Gastrocnemius medialis (tissue), 4 donors: Measurements from ENCODE around the gene TLDC2. TPM values are rescaled to one million over a fixed set of nuclear protein-coding genes. Genes with fewer than 3 reads are reported as not detected.
"Not testable (repeated sequence)": the region's sequence is repeated elsewhere in the genome, so short reads cannot be mapped to it uniquely, and the experiment has no call there.

Experiments
- ATAC-seq, 2 donors: fragments of 150-250 bp; one replicate each; pipeline ENCODE4 v1.9.1; 2016
- DNase-seq, 2 donors: peaks; one replicate each; pipeline ENCODE4 v3.0.0-alpha.2; 2019
- H3K27ac ChIP-seq, 4 donors: fragments of 200-600 bp; sonication (generic); 1 replicate in 1 of 4; 2 replicates in 3 of 4; pipeline ENCODE4 v1.5.1; 2016 to 2018; ENCODE audit warnings: mild to moderate bottlenecking in 2 of 4, moderate library complexity in 1 of 4
- H3K27me3 ChIP-seq, 3 donors: fragments of 200-600 bp; sonication (generic) in 2 of 3; 1 replicate in 1 of 3; 2 replicates in 2 of 3; pipeline versions ENCODE4 v1.5.1 to v1.6.0; 2016 to 2019; ENCODE audit warnings: mild to moderate bottlenecking in 1 of 3, moderate library complexity in 1 of 3
- H3K36me3 ChIP-seq, 2 donors: fragments of 200-600 bp; sonication (generic) in 1 of 2; one replicate each; pipeline ENCODE4 v1.5.1; 2017 to 2018
- H3K4me1 ChIP-seq, 2 donors: fragments of 200-600 bp; sonication (generic) in 1 of 2; one replicate each; pipeline ENCODE4 v1.5.1; 2016 to 2017; ENCODE audit warnings: mild to moderate bottlenecking in 2 of 2
- H3K4me3 ChIP-seq, 4 donors: fragments of 200-600 bp; sonication (generic) in 3 of 4; 1 replicate in 1 of 4; 2 replicates in 3 of 4; pipeline ENCODE4 v1.5.1; 2016 to 2019; ENCODE audit warnings: mild to moderate bottlenecking in 2 of 4
- H3K9me3 ChIP-seq, 3 donors: fragments of 200-600 bp; sonication (generic) in 2 of 3; 1 replicate in 1 of 3; 2 replicates in 2 of 3; pipeline ENCODE4 v1.5.1; 2016 to 2019
- CTCF ChIP-seq, 5 experiments: fragments of 450-650 bp in 3 of 5; fragments of 200-600 bp in 2 of 5; sonication (generic) in 2 of 5; IDR thresholded peaks in 4 of 5; conservative IDR thresholded peaks in 1 of 5; 1 replicate in 4 of 5; 2 replicates in 1 of 5; pipeline ENCODE4 v1.5.1; 2016 to 2019; ENCODE audit warnings: antibody characterized with exemption in 5 of 5, mild to moderate bottlenecking in 3 of 5, moderate library complexity in 3 of 5
- POLR2A ChIP-seq, 2 donors: fragments of 450-650 bp; IDR thresholded peaks; one replicate each; pipeline ENCODE4 v1.6.1; 2017; ENCODE audit warnings: antibody characterized with exemption in 2 of 2, mild to moderate bottlenecking in 2 of 2, moderate library complexity in 2 of 2
- in situ Hi-C, 4 donors: fragments of 200-750 bp; cut with MboI; loops; one replicate each; pipeline versions ENCODE4 v1.15.0 to v1.8.0; 2017; ENCODE audit warnings: low sequenced_read_pairs in 4 of 4
- intact Hi-C: fragments of 100-400 bp; cut with DNase I; formaldehyde crosslinking; loops from one replicate; pipeline ENCODE4 v1.15.1; 2023; ENCODE audit warnings: low total_unique reads
- total RNA-seq, 4 donors: library from RNA; depleted of rRNA; stranded (reverse); fragments of >200 nt; gene quantifications; one replicate each; pipeline versions ENCODE4 v1.1.0 to v1.2.3, GENCODE V29; 2016

The TLDC2 gene
- total RNA-seq, 4 donors from 2014 or later: not detected

DNA sequence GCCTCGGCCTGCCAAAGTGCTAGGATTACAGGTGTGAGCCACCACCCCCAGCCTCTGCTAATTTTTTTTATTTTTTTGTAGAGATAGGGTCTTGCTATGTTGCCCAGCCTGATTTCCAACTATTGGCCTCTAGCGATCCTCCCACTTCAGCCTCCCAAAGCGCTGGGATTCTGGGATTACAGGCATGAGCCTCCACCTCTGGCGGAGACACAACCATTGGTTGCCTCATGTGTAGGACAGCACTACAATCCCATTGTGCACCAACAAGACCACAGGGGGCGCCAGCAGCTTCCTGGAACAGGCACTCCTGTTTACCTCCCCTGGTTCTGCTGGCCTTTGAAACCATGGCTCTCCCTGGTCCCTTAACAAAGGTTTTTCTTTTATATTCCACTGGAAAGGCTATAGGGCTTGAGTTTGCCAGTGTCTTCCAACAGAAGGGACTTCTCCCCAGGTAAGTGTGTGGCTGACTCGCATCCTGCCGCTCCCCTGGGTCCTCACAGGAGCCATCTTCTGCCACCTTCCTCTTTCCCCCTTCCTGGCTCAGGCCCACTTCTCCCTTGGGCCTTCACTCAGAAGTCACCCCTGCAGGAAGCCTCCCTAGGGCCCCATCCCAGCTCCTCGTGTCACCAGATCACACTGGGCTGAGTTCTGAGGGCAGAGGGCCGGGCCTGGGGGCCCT, 39.2 kb upstream of the TLDC2 start:
- in situ Hi-C loops: no loop called here
- H3K4me3 ChIP-seq: no peak overlapping the region
- H3K4me1 ChIP-seq: peaks cover 26 to 34% of the 10 kb centered on the region in 2 donors
- H3K27me3 ChIP-seq: no peaks in the 10 kb centered on the region
- H3K27ac ChIP-seq: peak overlapping the region; percentile 37 to 72 (median 58)
- peaks cover 0 to 5% of the 10 kb centered on the region in 2 donors for H3K36me3 ChIP-seq
- no peak for ATAC-seq
- TF ChIP-seq POLR2A (IDR thresholded peaks at IDR 0.05) (no peak), CTCF (IDR thresholded peaks at IDR 0.05 in 4 of 5, conservative IDR thresholded peaks at IDR 0.05 in 1 of 5) (no peak)
- H3K9me3 ChIP-seq: no peaks in the 10 kb centered on the region
- no peak for DNase-seq
- intact Hi-C loops: no loop called here

GRCh38 chr20:36838376-36838775, 37.6 kb upstream of the TLDC2 start:
- H3K4me3 ChIP-seq, H3K27ac ChIP-seq, H3K36me3 ChIP-seq, H3K9me3 ChIP-seq, intact Hi-C loops, ATAC-seq, H3K27me3 ChIP-seq, DNase-seq, in situ Hi-C loops: not testable (repeated sequence)
- peaks cover 10 to 18% of the 10 kb centered on the region in 2 donors for H3K4me1 ChIP-seq

DNA sequence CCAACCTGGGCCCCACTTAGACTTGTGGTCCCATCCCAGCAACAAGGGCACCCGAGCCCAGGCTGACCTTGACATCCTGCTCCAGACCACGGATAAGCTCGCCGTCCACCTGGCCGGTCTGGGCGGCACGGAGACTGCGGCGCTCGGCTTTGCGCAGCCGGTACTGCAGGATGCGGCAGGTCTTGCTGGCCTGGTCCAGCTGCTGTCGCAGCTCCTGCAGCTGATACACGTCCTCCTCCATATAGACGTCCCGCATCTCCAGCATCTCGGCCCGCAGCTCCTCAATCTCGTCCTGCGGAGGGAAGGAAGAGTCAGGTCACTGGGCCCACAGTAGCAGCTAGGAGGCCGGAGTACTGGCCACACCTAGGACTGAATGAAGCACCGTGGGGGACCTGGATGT, 36.8 kb upstream of the TLDC2 start:
- ATAC-seq (no peak), DNase-seq (no peak)
- H3K9me3 ChIP-seq: no peaks in the 10 kb centered on the region
- no peak overlapping the region for H3K27ac ChIP-seq
- intact Hi-C loops: no loop called here
- peaks cover 9 to 13% of the 10 kb centered on the region in 2 donors for H3K4me1 ChIP-seq
- H3K27me3 ChIP-seq: no peaks in the 10 kb centered on the region
- no peak for TF ChIP-seq CTCF (IDR thresholded peaks at IDR 0.05 in 4 of 5, conservative IDR thresholded peaks at IDR 0.05 in 1 of 5)
- TF ChIP-seq POLR2A (IDR thresholded peaks at IDR 0.05): no peak
- no peak overlapping the region for H3K4me3 ChIP-seq
- peaks cover 0 to 5% of the 10 kb centered on the region in 2 donors for H3K36me3 ChIP-seq
- in situ Hi-C loops: no loop called here

GRCh38 chr20:36841030-36841429, 34.9 kb upstream of the TLDC2 start:
- DNase-seq, H3K4me3 ChIP-seq, ATAC-seq, H3K9me3 ChIP-seq, H3K4me1 ChIP-seq, H3K36me3 ChIP-seq, in situ Hi-C loops, H3K27ac ChIP-seq, intact Hi-C loops, H3K27me3 ChIP-seq: not testable (repeated sequence)

GRCh38 chr20:36845288-36845971, 30.5 kb upstream of the TLDC2 start:
- Histone ChIP-seq H3K27me3 (no peaks in the 10 kb centered on the region), H3K4me3 (no peak overlapping the region), H3K27ac (peak overlapping the region; percentile 69 to 78 (median 72)), H3K36me3 (no peaks in the 10 kb centered on the region), H3K4me1 (peaks cover 14 to 25% of the 10 kb centered on the region in 2 donors), H3K9me3 (no peaks in the 10 kb centered on the region)
- intact Hi-C loops (no loop called here), in situ Hi-C loops (no loop called here)
- no peak for DNase-seq
- TF ChIP-seq POLR2A (IDR thresholded peaks at IDR 0.05) (no peak), CTCF (IDR thresholded peaks at IDR 0.05 in 4 of 5, conservative IDR thresholded peaks at IDR 0.05 in 1 of 5) (no peak)
- ATAC-seq: no peak
